SK-N-MC (cell line): ENCODE data around the gene KLHL29.

Experiments used
- DNase-seq: peaks from one replicate; pipeline ENCODE4 v3.0.0-alpha.2; 2011; ENCODE audit warnings: low read depth, low spot score
- H3K27ac ChIP-seq: fragments of 200-600 bp; sonication (generic); 2 replicates; pipeline ENCODE4 v1.5.1; 2016; ENCODE audit warnings: mixed run types
- H3K36me3 ChIP-seq: fragments of 200-600 bp; sonication (generic); 2 replicates; pipeline ENCODE4 v1.6.1; 2017; ENCODE audit warnings: antibody characterized with exemption, low read length, mixed read lengths; ENCODE audit not compliant: insufficient read depth
- H3K4me3 ChIP-seq: fragments of 200-600 bp; sonication (generic); 2 replicates; pipeline ENCODE4 v1.5.1; 2016
- H3K9ac ChIP-seq: fragments of 200-600 bp; sonication (generic); 2 replicates; pipeline ENCODE4 v1.8.0; 2017; ENCODE audit warnings: mixed run types, mixed read lengths; ENCODE audit not compliant: insufficient read length
- H3K9me3 ChIP-seq: fragments of 200-600 bp; sonication (generic); 2 replicates; pipeline ENCODE4 v1.6.1; 2017; ENCODE audit warnings: low read depth, mild to moderate bottlenecking, antibody characterized with exemption, low read length, moderate library complexity, mixed read lengths
- EZH2 ChIP-seq: fragments of 200-600 bp; sonication (generic); IDR thresholded peaks from one replicate; pipeline ENCODE4 v1.6.1; 2017; ENCODE audit warnings: antibody characterized with exemption
- FOXP2 ChIP-seq: optimal IDR thresholded peaks from 2 replicates; pipeline ENCODE3; 2011; ENCODE audit warnings: mild to moderate bottlenecking, moderate library complexity; ENCODE audit not compliant: insufficient read depth; ENCODE audit errors: extremely low read length, control extremely low read depth
- POLR2AphosphoS5 ChIP-seq: IDR thresholded peaks from 2 replicates; pipeline ENCODE4 v1.6.1; 2012; ENCODE audit warnings: mild to moderate bottlenecking, low read depth, low read length, borderline replicate concordance

The KLHL29 gene

DNA sequence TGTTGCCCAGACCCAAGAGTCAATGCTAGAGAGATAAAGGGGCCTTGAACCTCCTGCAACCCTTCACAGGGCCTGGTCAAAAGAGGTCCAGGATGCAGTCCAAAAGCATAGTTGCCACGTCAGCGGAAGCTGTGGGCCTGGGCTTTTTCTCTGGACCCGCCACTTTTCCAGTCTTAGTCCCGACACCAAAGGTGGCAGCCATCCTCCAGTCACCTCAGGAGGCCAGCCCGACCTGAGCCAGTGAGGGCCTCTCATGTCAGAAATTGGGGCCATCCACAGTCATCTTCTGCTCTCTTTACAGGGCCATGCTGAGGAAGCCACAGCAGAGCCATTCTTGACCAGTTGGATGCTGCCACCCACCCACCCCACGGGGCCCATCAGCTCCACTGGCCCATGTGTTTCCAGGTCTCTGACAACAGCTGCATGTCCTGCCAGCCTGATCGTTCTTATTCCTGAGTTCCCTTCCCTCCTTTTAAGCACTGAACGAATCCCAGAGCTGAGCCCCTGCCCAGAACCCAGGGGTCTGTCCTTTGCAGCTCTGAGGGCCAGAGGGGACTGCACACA is 34.1 kb upstream of the KLHL29 start:
- Histone ChIP-seq H3K9ac (no peak overlapping the region), H3K9me3 (no peaks in the 10 kb centered on the region)

DNA sequence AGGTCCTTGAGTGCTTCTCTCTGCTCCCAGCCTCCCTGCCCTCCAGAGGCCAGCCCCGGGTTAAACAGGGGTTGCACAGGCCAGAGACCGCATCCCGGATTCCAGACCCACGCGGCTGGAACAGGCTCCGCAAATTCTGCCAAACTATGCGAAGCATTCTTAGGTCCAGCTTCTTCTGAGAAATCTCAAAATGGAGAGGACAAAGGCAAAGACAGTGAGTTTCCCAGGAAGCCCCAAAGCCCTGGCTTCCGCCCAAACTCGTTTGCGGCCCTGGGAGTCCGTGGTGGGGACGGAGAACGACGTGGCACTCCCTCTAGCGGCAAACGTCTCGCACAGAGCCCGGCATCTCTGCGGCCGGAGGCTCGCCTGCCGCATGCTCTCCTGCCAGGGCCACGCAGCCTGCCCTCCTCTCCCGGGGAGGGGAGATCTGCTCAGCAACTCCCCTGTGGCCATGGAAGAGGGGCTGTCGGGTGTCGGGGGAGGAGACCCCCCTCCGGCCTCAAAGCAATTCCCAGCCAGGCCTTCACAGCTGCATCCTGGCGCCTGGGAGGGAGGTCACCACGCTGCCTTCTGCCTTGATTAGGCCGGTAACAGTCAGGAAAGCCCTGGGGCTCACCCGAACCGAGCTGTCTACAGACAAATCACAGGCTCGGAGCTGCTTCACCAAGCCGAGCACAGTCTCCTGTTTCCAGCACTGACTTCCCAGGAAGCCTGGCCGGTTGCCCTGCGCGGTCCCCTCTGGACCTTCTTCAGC is 33.4 kb upstream of the KLHL29 start:
- Histone ChIP-seq H3K4me3 (no peak overlapping the region), H3K9me3 (no peaks in the 10 kb centered on the region), H3K36me3 (no peaks in the 10 kb centered on the region), H3K9ac (no peak overlapping the region), H3K27ac (no peak overlapping the region)
- TF ChIP-seq EZH2 (no peak), FOXP2 (no peak), POLR2AphosphoS5 (no peak)
- DNase-seq = no peak

More for the DNA sequence above, 34.1 kb upstream of the KLHL29 start:
- H3K27ac ChIP-seq = no peak overlapping the region
- DNase-seq = no peak
- H3K36me3 ChIP-seq = no peaks in the 10 kb centered on the region
- no peak overlapping the region for H3K4me3 ChIP-seq
- no peak for TF ChIP-seq FOXP2
- no peak for TF ChIP-seq EZH2
- TF ChIP-seq POLR2AphosphoS5 = no peak

DNA sequence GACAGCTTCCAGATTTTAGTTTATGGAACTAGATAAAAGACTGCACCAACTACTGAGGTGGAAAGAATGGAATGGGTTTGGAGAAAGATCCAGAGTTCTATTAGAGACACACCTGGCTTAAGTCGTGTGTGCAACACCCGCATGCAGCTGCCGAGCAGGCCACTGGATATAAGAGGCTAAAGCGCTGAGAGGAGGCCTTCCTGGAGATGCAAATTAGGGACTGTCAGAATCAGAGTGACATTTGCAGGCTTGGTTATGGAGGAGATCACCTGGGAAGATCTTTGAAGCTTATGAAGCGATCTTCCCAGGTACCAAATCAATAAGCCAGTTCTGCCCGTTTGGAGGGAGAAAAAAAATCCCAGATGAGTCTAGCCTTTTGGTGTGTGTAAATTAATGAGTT is 30.4 kb upstream of the KLHL29 start:
- no peak overlapping the region for H3K9ac ChIP-seq
- DNase-seq = no peak

DNA sequence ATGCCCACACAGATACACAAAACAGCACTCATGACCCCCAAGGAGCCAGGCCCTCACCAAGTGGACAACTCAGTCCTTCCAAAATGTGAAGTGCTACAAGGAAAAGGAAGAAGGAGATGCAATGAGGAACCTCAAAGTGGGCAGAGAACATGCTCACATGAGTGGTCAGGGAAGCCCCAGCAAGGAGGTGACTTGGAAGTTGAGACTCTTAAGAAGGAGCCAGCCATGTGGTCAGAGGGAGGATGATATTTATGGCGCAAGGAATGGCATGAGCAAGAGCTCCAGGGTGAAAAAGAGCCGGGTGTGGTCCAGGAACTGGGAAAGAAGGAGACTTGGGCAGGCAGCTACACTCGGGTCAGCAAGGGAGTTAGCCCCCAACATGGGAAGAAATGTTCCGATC is 30.0 kb upstream of the KLHL29 start:
- no peak overlapping the region for H3K9ac ChIP-seq
- no peaks in the 10 kb centered on the region for H3K36me3 ChIP-seq
- H3K4me3 ChIP-seq = no peak overlapping the region
- no peak overlapping the region for H3K27ac ChIP-seq
- H3K9me3 ChIP-seq = no peaks in the 10 kb centered on the region
- no peak for TF ChIP-seq POLR2AphosphoS5
- TF ChIP-seq EZH2 = no peak
- no peak for TF ChIP-seq FOXP2
- no peak for DNase-seq

More for the DNA sequence above, 30.4 kb upstream of the KLHL29 start:
- H3K4me3 ChIP-seq = no peak overlapping the region
- no peaks in the 10 kb centered on the region for H3K36me3 ChIP-seq
- H3K27ac ChIP-seq = no peak overlapping the region
- TF ChIP-seq POLR2AphosphoS5 = no peak
- TF ChIP-seq EZH2 = no peak
- TF ChIP-seq FOXP2 = no peak
- H3K9me3 ChIP-seq = no peaks in the 10 kb centered on the region

DNA sequence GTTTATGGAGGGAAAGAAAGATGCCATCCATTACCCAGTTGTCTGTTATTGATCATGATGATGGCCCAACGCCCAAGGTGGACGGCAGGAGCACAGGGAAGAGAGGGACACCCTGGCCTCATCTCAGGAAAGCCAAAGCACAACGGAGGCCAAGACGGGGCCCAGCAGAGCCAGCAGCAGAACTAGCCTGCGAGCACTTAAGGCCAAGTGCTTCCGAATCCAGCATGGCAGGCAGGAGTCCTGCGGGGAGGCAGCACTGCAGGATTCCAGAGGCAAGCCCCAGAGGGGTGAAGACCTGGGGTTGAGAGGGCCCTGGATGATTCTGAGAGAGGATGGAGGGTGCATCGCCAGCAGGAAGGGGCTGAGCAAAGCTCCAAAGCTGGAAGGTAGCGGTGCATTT is 28.3 kb upstream of the KLHL29 start:
- no peak for DNase-seq
- Histone ChIP-seq H3K4me3 (no peak overlapping the region), H3K27ac (no peak overlapping the region), H3K9me3 (no peaks in the 10 kb centered on the region), H3K36me3 (no peaks in the 10 kb centered on the region), H3K9ac (no peak overlapping the region)
- TF ChIP-seq FOXP2 (no peak), EZH2 (no peak), POLR2AphosphoS5 (no peak)

DNA sequence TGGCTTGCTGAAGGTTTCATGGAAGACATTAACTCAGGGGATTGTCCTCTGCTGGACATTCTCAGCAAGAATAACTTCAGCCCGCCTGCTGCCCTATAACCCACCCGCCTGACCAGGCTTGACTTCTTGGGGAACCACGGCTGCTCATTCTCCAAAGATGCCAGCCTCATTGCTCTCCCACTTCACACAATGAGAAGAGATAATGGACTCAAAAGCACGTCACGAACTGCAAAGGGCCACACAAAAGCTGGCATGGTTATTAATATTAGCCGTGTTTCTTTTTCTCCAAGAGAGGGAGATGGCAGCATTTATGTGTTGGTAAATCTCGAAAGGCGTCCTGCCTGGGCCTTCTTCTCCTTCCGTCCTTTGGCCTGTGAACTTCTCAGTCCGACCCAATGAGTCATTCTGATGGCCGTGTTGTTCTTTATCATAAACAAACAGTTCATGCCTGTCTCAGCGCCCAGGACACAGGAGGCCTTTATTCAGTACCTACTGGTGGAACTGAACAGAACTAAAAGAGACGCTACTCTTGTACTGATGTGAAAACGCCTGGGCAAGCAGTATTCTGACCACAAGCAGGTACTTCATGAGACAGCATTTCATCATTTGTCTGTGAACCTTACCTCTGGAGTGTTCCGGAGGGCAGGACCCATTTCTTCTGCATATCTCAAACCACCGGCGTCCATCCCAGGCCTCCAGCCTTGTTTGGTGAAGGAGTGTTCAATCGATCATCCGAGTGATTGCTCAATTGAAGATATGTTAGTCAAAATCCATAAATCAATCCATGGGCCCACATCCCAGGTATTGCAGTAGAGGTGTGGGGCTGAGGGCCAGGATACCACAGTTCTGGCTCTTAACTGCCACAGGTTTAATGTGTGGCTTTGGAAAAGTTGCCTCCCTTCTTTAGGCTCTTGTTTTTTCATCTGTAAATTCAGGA is 25.1 kb upstream of the KLHL29 start:
- no peak overlapping the region for H3K4me3 ChIP-seq
- no peaks in the 10 kb centered on the region for H3K36me3 ChIP-seq
- H3K9ac ChIP-seq = no peak overlapping the region
- H3K27ac ChIP-seq = no peak overlapping the region
- TF ChIP-seq FOXP2 (no peak), EZH2 (no peak), POLR2AphosphoS5 (no peak)
- H3K9me3 ChIP-seq = no peaks in the 10 kb centered on the region
- no peak for DNase-seq

DNA sequence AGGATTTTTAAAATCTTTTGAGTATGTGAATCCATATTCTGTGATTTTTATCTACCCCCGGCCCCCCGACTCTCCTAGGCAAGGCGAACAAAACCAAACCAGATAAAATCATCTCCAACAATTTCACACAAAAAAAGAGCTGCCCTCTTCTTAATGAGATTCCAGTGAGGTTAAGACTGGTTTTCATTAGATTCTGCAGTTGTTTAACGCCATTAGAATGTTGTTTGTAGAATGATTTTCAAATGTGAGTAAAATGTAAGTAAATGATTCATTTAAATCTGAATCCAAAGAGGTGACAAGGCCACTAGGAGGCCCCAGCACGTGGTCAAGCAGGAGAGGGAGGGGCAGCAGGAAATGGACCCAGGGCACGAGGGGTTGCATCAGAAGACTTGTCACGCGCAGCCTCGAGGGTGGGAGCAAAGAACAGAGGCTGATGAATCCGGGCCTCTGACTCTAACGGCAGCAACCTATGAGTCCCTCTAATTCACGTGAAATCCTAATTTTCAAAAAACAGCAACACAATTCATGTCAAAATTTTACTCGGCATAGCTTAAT is 24.3 kb upstream of the KLHL29 start:
- Histone ChIP-seq H3K4me3 (no peak overlapping the region), H3K9ac (no peak overlapping the region), H3K27ac (no peak overlapping the region), H3K9me3 (no peaks in the 10 kb centered on the region), H3K36me3 (no peaks in the 10 kb centered on the region)
- no peak for TF ChIP-seq FOXP2
- TF ChIP-seq POLR2AphosphoS5 = no peak
- TF ChIP-seq EZH2 = no peak
- no peak for DNase-seq

DNA sequence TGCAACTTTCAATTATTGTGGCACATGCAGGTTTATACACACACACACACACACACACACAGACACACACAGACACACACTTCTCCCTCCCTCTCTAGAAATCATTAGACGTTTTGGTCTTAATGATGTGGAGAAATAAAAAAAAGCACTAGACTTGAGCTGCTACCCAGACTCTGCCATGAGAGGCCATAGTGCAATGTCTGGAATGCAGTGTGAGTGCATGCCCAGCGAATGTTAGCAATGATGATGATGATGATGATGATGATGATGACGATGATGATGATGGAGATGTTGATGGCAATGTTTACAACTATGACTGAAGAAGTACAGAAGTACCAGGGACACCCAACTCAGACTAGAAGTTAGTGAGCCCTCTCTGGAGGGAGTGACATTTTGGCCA is 23.8 kb upstream of the KLHL29 start:
- no peak for DNase-seq
- Histone ChIP-seq H3K9me3 (no peaks in the 10 kb centered on the region), H3K9ac (no peak overlapping the region), H3K4me3 (no peak overlapping the region), H3K36me3 (no peaks in the 10 kb centered on the region), H3K27ac (no peak overlapping the region)
- TF ChIP-seq EZH2 = no peak
- TF ChIP-seq FOXP2 = no peak
- TF ChIP-seq POLR2AphosphoS5 = no peak
